Lung microvascular endothelial cell (primary cell): ENCODE results near the gene ELP5. TPM values are rescaled to one million over a fixed set of nuclear protein-coding genes. Genes with fewer than 3 reads are reported as not detected.
A peak's percentile ranks its signal among the peaks of the same experiment; 100 is the strongest.

Experiments used
- DNase-seq, 2 donors: peaks; one replicate each; pipeline versions ENCODE4 v3.0.0 to v3.0.0-alpha.2; 2010; ENCODE audit warnings: low read depth in 2 of 2
- total RNA-seq: library from RNA; depleted of rRNA; stranded (reverse); fragments of >200 nt; gene quantifications from 2 replicates; pipeline ENCODE4 v1.2.1, GENCODE V29; 2014

ELP5 gene
- total RNA-seq, 1 donor from 2014 or later: 32.7 TPM

GRCh38 chr17:7284911-7285310, 32.9 kb downstream of the ELP5 start:
- DNase-seq: no peak

- DNase-seq: no peak
Measured at GRCh38 chr17:7285679-7286078, 33.7 kb downstream of the ELP5 start.

- no peak for DNase-seq
Measured at GRCh38 chr17:7289256-7290032, 37.4 kb downstream of the ELP5 start.

GRCh38 chr17:7290166-7290565, 38.2 kb downstream of the ELP5 start:
- DNase-seq: no peak

GRCh38 chr17:7290685-7291084, 38.7 kb downstream of the ELP5 start:
- DNase-seq: no peak

- DNase-seq: no peak
Measured at GRCh38 chr17:7292194-7292593, 40.2 kb downstream of the ELP5 start.

- DNase-seq: no peak
Measured at GRCh38 chr17:7292729-7293128, 40.7 kb downstream of the ELP5 start.

GRCh38 chr17:7293159-7293558, 41.1 kb downstream of the ELP5 start:
- no peak for DNase-seq

GRCh38 chr17:7293816-7294613, 42.0 kb downstream of the ELP5 start:
- no peak for DNase-seq

GRCh38 chr17:7294614-7295153, 42.7 kb downstream of the ELP5 start, which contains the start of gene YBX2:
TSS of gene YBX2 (minus strand) at chr17:7294639. CDS start at chr17:7294500, 139 bp downstream.
- peak in 1 of 2 donors; percentile 56 for DNase-seq

- DNase-seq: no peak
Measured at GRCh38 chr17:7295230-7296180, 43.5 kb downstream of the ELP5 start.

GRCh38 chr17:7296189-7296861, 44.3 kb downstream of the ELP5 start:
- DNase-seq: peak; percentile 81 to 83

GRCh38 chr17:7304179-7304578, 52.2 kb downstream of the ELP5 start:
- no peak for DNase-seq

GRCh38 chr17:7306911-7307685, 55.1 kb downstream of the ELP5 start, which contains the start of gene EIF5A:
TSS of gene EIF5A (plus strand) at chr17:7307628. CDS start at chr17:7309636, 2,008 bp downstream.
- DNase-seq: peak; percentile 100

- peak; percentile 48 to 55 for DNase-seq
Measured at GRCh38 chr17:7307686-7308624, 55.9 kb downstream of the ELP5 start.

- peak; percentile 83 to 86 for DNase-seq
Measured at GRCh38 chr17:7308625-7309433, 56.8 kb downstream of the ELP5 start.
